ENCODE data around the gene LAMB2. TPM values are rescaled to one million over a fixed set of nuclear protein-coding genes. Genes with fewer than 3 reads are reported as not detected.

The LAMB2 gene
- total RNA-seq, 1 donor from 2014 or later, result 174 TPM

GRCh38 chr3:49076116-49076515, 56.7 kb downstream of the LAMB2 start:
- TF ChIP-seq CTCF (IDR thresholded peaks at IDR 0.05; ENCODE audit: insufficient read depth, low read length, severe bottlenecking), result no peak
- DNase-seq (ENCODE audit: low read depth) (no peak), FAIRE-seq (no peak)
- Histone ChIP-seq H3K36me3 (ENCODE audit: control insufficient read depth, insufficient read depth, low read length) (peaks cover 13% of the 10 kb centered on the region), H3K4me3 (ENCODE audit: low read depth, low read length) (no peak overlapping the region), H3K27me3 (ENCODE audit: control insufficient read depth, insufficient read depth, low read length) (no peaks in the 10 kb centered on the region)

Other genes with a start within 250 kb of the LAMB2 start
- 9.5 and 11.8 TPM in 2 replicates for gene SLC25A20, start 234.2 kb downstream of the LAMB2 start, total RNA-seq
- 119 and 124 TPM in 2 replicates for gene ARIH2, start 214.2 kb downstream of the LAMB2 start, total RNA-seq
- 15.8 and 28.7 TPM in 2 replicates for gene P4HTM, start 142.8 kb downstream of the LAMB2 start, total RNA-seq
- gene WDR6, start 125.7 kb downstream of the LAMB2 start, total RNA-seq, result 31.5 and 61.1 TPM in 2 replicates
- 34.2 and 44.0 TPM in 2 replicates for gene DALRD3, start 114.5 kb downstream of the LAMB2 start, total RNA-seq
- 36.3 and 58.9 TPM in 2 replicates for gene NDUFAF3, start 110.9 kb downstream of the LAMB2 start, total RNA-seq
- 270 and 478 TPM in 2 replicates for gene IMPDH2, start 103.7 kb downstream of the LAMB2 start, total RNA-seq
- 39.2 and 52.0 TPM in 2 replicates for gene QRICH1, start 39.0 kb downstream of the LAMB2 start, total RNA-seq
- gene QARS1, start 28.3 kb downstream of the LAMB2 start, total RNA-seq, result 138 and 232 TPM in 2 replicates
- 39.5 and 44.4 TPM in 2 replicates for gene USP19, start 12.2 kb downstream of the LAMB2 start, total RNA-seq
- 19.1 and 19.5 TPM in 2 replicates for gene CCDC71, start 33.3 kb upstream of the LAMB2 start, total RNA-seq
- 37.9 and 95.5 TPM in 2 replicates for gene KLHDC8B, start 38.5 kb upstream of the LAMB2 start, total RNA-seq
- gene C3orf62, start 144.2 kb upstream of the LAMB2 start, total RNA-seq, result 0.79 and 1.8 TPM in 2 replicates
- gene USP4, start 207.0 kb upstream of the LAMB2 start, total RNA-seq, result 25.5 and 28.5 TPM in 2 replicates
- gene GPX1, start 225.3 kb upstream of the LAMB2 start, total RNA-seq, result 533 and 633 TPM in 2 replicates